HG03442 (cell line): ENCODE data around the gene EHF.
A peak's percentile ranks its signal among the peaks of the same experiment; 100 is the strongest.

ENCODE experiments used
- ATAC-seq: cut with Tn5 transposase; IDR thresholded peaks from one replicate; pipeline ENCODE4 v1.9.1; 2021; ENCODE audit warnings: mild to moderate bottlenecking, moderate library complexity; ENCODE audit not compliant: unreplicated experiment

Gene EHF

GRCh38 chr11:34643311-34643710 is 22.4 kb downstream of the EHF start:
- no peak for ATAC-seq

- no peak for ATAC-seq
Observed at GRCh38 chr11:34643846-34644245, 23.0 kb downstream of the EHF start.

GRCh38 chr11:34644669-34645406 is 23.9 kb downstream of the EHF start:
- ATAC-seq: no peak

- ATAC-seq: no peak
Observed at GRCh38 chr11:34646431-34646830, 25.5 kb downstream of the EHF start.

GRCh38 chr11:34647131-34647530 is 26.2 kb downstream of the EHF start:
- ATAC-seq: no peak

GRCh38 chr11:34647532-34647931 is 26.6 kb downstream of the EHF start:
- no peak for ATAC-seq

- ATAC-seq: no peak
Observed at GRCh38 chr11:34648036-34648435, 27.1 kb downstream of the EHF start.

GRCh38 chr11:34649597-34649996 is 28.7 kb downstream of the EHF start:
- ATAC-seq: no peak

GRCh38 chr11:34650528-34650927 is 29.6 kb downstream of the EHF start:
- ATAC-seq: peak; percentile 91

GRCh38 chr11:34651551-34651950 is 30.7 kb downstream of the EHF start:
- no peak for ATAC-seq

GRCh38 chr11:34652191-34652973 is 31.5 kb downstream of the EHF start:
- no peak for ATAC-seq

- no peak for ATAC-seq
Observed at GRCh38 chr11:34653031-34653430, 32.1 kb downstream of the EHF start.

- no peak for ATAC-seq
Observed at GRCh38 chr11:34653851-34654482, 33.1 kb downstream of the EHF start.

- ATAC-seq: no peak
Observed at GRCh38 chr11:34654483-34655334, 33.8 kb downstream of the EHF start.

GRCh38 chr11:34655335-34656008 is 34.6 kb downstream of the EHF start:
- no peak for ATAC-seq

GRCh38 chr11:34656062-34656720 is 35.3 kb downstream of the EHF start:
- ATAC-seq: no peak

- ATAC-seq: no peak
Observed at GRCh38 chr11:34658071-34659015, 37.5 kb downstream of the EHF start.

- ATAC-seq: no peak
Observed at GRCh38 chr11:34659096-34659733, 38.3 kb downstream of the EHF start.
